GM23338 (cell line): ENCODE measurements around the gene TP73. TPM values are rescaled to one million over a fixed set of nuclear protein-coding genes. Genes with fewer than 3 reads are reported as not detected.

ENCODE experiments used
- ATAC-seq: fragments of 200-7000 bp; cut with Tn5 transposase; 3 replicates; pipeline ENCODE4 v1.9.1; 2020
- DNase-seq: peaks from one replicate; pipeline ENCODE4 v3.0.0-alpha.2; 2015; ENCODE audit warnings: low spot score
- H2AFZ ChIP-seq: fragments of 200-600 bp; sonication (generic); 2 replicates; pipeline ENCODE4 v1.8.0; 2016; ENCODE audit warnings: antibody characterized with exemption, mild to moderate bottlenecking, moderate library complexity
- H3F3A ChIP-seq: fragments of 200-600 bp; sonication (generic); replicated peaks from 2 replicates; pipeline ENCODE4 v1.8.0; 2017; ENCODE audit warnings: antibody characterized with exemption, mixed run types, low read depth
- H3K27ac ChIP-seq: fragments of 200-600 bp; sonication (generic); 2 replicates; pipeline ENCODE4 v1.6.1; 2016; ENCODE audit warnings: low read depth
- H3K27me3 ChIP-seq: fragments of 200-600 bp; sonication (generic); 2 replicates; pipeline ENCODE4 v1.8.0; 2016; ENCODE audit warnings: mild to moderate bottlenecking, mixed run types, moderate library complexity; ENCODE audit not compliant: insufficient read depth
- H3K36me3 ChIP-seq: fragments of 200-600 bp; sonication (generic); 2 replicates; pipeline ENCODE4 v1.8.0; 2016; ENCODE audit warnings: mild to moderate bottlenecking; ENCODE audit not compliant: insufficient read depth
- H3K4me1 ChIP-seq: fragments of 200-600 bp; sonication (generic); 2 replicates; pipeline ENCODE4 v1.8.0; 2016; ENCODE audit warnings: mild to moderate bottlenecking, moderate library complexity; ENCODE audit not compliant: insufficient read depth
- H3K4me2 ChIP-seq: fragments of 200-600 bp; sonication (generic); 2 replicates; pipeline ENCODE4 v1.7.1; 2017; ENCODE audit warnings: mixed run types
- H3K4me3 ChIP-seq: fragments of 200-600 bp; sonication (generic); 2 replicates; pipeline ENCODE4 v1.6.1; 2016; ENCODE audit warnings: mixed run types
- H3K79me2 ChIP-seq: fragments of 200-600 bp; sonication (generic); replicated peaks from 2 replicates; pipeline ENCODE4 v1.8.0; 2017; ENCODE audit warnings: mild to moderate bottlenecking; ENCODE audit not compliant: insufficient read depth
- H3K9me2 ChIP-seq: fragments of 200-600 bp; sonication (generic); 2 replicates; pipeline ENCODE4 v1.8.0; 2017; ENCODE audit not compliant: insufficient read depth
- H4K20me1 ChIP-seq: fragments of 200-600 bp; sonication (generic); replicated peaks from 2 replicates; pipeline ENCODE4 v1.8.0; 2017; ENCODE audit warnings: mild to moderate bottlenecking; ENCODE audit not compliant: insufficient read depth
- H3K27ac Mint-ChIP-seq: 2 replicates; pipeline ENCODE4 v1.8.0; 2020; ENCODE audit warnings: inconsistent platforms, mild to moderate bottlenecking, moderate library complexity, mixed read lengths
- H3K27me3 Mint-ChIP-seq: 3 replicates; pipeline ENCODE4 v1.8.0; 2022; ENCODE audit warnings: low read depth, mild to moderate bottlenecking, moderate library complexity, mixed read lengths, inconsistent platforms; ENCODE audit not compliant: insufficient read depth, poor library complexity
- H3K36me3 Mint-ChIP-seq: 3 replicates; pipeline ENCODE4 v1.8.0; 2021; ENCODE audit warnings: low read depth, mild to moderate bottlenecking, inconsistent platforms, moderate library complexity, mixed read lengths
- H3K4me1 Mint-ChIP-seq: 3 replicates; pipeline ENCODE4 v1.8.0; 2020; ENCODE audit warnings: mild to moderate bottlenecking, inconsistent platforms, mixed read lengths
- H3K4me3 Mint-ChIP-seq: 3 replicates; pipeline ENCODE4 v1.8.0; 2021; ENCODE audit warnings: moderate library complexity, mild to moderate bottlenecking, inconsistent platforms, mixed read lengths
- H3K9me3 Mint-ChIP-seq: 3 replicates; pipeline ENCODE4 v1.8.0; 2020; ENCODE audit warnings: moderate library complexity, mild to moderate bottlenecking, inconsistent platforms, mixed read lengths
- CREB1 ChIP-seq: fragments of 250-450 bp; sonication (Bioruptor Pico); IDR thresholded peaks from 2 replicates; pipeline ENCODE4 v1.5.0; 2020; ENCODE audit warnings: low read depth, mild to moderate bottlenecking, moderate library complexity
- EZH2 ChIP-seq: fragments of 200-600 bp; sonication (generic); IDR thresholded peaks from one replicate; pipeline ENCODE4 v1.8.0; 2017; ENCODE audit warnings: antibody characterized with exemption, mild to moderate bottlenecking, low read depth; ENCODE audit not compliant: unreplicated experiment
- EZH2phosphoT487 ChIP-seq: fragments of 200-600 bp; sonication (generic); IDR thresholded peaks from one replicate; pipeline ENCODE4 v1.8.1; 2018; ENCODE audit warnings: antibody characterized with exemption; ENCODE audit not compliant: unreplicated experiment
- JUNB ChIP-seq: IDR thresholded peaks from one replicate; pipeline ENCODE4 v1.6.1; 2016; ENCODE audit warnings: antibody characterized with exemption; ENCODE audit not compliant: unreplicated experiment
- NANOG ChIP-seq: IDR thresholded peaks from 2 replicates; pipeline ENCODE4 v1.6.1; 2016; ENCODE audit warnings: antibody characterized with exemption, borderline replicate concordance
- POLR2AphosphoS5 ChIP-seq: IDR thresholded peaks from 2 replicates; pipeline ENCODE4 v1.6.1; 2016; ENCODE audit warnings: antibody characterized with exemption, low read depth
- STAT1 ChIP-seq: IDR thresholded peaks from one replicate; pipeline ENCODE4 v1.6.1; 2016; ENCODE audit warnings: antibody characterized with exemption; ENCODE audit not compliant: unreplicated experiment
- ZNF114 ChIP-seq: fragments of 250-450 bp; sonication (Bioruptor Pico); IDR thresholded peaks from 2 replicates; pipeline ENCODE4 v1.5.0; 2020; ENCODE audit warnings: mild to moderate bottlenecking, moderate library complexity
- ZNF331 ChIP-seq: fragments of 250-450 bp; sonication (Bioruptor Pico); IDR thresholded peaks from 2 replicates; pipeline ENCODE4 v1.5.0; 2020; ENCODE audit warnings: low read depth, mild to moderate bottlenecking, moderate library complexity
- polyA plus RNA-seq: library from polyadenylated mRNA; unstranded; fragments of >200 nt; fragmentation: Nextera tagmentation; extraction: Ambion mirVana; gene quantifications from 2 replicates; pipeline ENCODE4 v1.2.1, GENCODE V29; 2016
- total RNA-seq: library from RNA; depleted of rRNA; stranded (reverse); fragments of >200 nt; shearing (Covaris generic); gene quantifications from 2 replicates; pipeline ENCODE4 v1.2.3, GENCODE V29; 2014
- TF ChIP-seq, protein P1 (sequence below): IDR thresholded peaks from 2 replicates; pipeline ENCODE4 v1.6.1; 2016; ENCODE audit warnings: antibody characterized with exemption
- TF ChIP-seq, protein P2 (sequence below), 2 experiments: fragments of 200-600 bp in 1 of 2; sonication (generic) in 1 of 2; conservative IDR thresholded peaks; 2 replicates each; pipeline versions ENCODE4 v1.5.1 to v1.6.1; 2016 to 2017; ENCODE audit warnings: antibody characterized with exemption in 2 of 2, low read depth in 2 of 2, mild to moderate bottlenecking in 2 of 2, moderate library complexity in 1 of 2
- TF ChIP-seq, protein P3 (sequence below): IDR thresholded peaks from one replicate; pipeline ENCODE4 v1.6.1; 2018; ENCODE audit warnings: antibody characterized with exemption; ENCODE audit not compliant: unreplicated experiment

The TP73 gene
- total and polyA plus RNA-seq, 2 experiments from 2014 or later, result 1.4 to 3.4 TPM

DNA sequence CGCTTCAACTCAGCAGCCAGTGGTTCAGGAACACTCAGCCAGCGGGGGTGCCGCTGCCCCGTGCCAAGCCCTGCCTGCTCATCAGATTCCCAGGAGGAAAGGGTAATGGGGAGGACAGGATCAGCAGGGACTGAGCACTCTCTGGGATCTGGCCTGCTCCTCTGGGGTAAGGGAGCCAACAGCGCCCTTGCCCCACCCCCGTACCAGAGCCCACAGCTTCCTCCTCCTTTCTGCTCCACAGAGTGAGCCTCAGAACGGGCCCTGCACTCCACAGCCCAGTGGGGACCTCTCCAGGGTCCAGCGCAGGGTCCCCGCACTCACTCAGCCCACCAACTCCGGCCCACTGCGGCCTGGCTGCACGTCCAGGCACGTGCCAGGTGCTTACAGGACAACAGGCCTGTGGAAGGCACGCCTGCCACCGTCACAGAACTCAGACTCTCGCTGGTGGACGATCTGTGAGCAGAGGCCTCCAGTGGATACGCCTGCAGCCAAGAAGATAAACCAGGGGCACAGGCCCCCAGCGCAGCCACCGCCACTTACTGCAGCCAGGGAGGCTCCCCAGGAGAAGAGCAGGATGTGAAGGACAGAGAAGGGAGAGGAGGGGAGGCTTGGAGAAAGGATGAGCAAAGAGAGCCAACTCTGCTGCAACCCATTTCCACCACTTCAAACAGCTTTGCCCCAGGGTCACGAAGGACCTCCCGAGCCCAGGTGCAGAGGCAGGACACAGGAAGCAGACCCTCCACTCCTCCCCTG, 43.1 kb upstream of the TP73 start (continued):
- TF ChIP-seq, protein P1, sequence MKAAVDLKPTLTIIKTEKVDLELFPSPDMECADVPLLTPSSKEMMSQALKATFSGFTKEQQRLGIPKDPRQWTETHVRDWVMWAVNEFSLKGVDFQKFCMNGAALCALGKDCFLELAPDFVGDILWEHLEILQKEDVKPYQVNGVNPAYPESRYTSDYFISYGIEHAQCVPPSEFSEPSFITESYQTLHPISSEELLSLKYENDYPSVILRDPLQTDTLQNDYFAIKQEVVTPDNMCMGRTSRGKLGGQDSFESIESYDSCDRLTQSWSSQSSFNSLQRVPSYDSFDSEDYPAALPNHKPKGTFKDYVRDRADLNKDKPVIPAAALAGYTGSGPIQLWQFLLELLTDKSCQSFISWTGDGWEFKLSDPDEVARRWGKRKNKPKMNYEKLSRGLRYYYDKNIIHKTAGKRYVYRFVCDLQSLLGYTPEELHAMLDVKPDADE, result no peak
- TF ChIP-seq ZNF331, result no peak
- TF ChIP-seq NANOG, result no peak
- TF ChIP-seq STAT1, result no peak
- TF ChIP-seq ZNF114, result no peak
- TF ChIP-seq POLR2AphosphoS5, result no peak
- no peak for TF ChIP-seq EZH2
- TF ChIP-seq, protein P2, sequence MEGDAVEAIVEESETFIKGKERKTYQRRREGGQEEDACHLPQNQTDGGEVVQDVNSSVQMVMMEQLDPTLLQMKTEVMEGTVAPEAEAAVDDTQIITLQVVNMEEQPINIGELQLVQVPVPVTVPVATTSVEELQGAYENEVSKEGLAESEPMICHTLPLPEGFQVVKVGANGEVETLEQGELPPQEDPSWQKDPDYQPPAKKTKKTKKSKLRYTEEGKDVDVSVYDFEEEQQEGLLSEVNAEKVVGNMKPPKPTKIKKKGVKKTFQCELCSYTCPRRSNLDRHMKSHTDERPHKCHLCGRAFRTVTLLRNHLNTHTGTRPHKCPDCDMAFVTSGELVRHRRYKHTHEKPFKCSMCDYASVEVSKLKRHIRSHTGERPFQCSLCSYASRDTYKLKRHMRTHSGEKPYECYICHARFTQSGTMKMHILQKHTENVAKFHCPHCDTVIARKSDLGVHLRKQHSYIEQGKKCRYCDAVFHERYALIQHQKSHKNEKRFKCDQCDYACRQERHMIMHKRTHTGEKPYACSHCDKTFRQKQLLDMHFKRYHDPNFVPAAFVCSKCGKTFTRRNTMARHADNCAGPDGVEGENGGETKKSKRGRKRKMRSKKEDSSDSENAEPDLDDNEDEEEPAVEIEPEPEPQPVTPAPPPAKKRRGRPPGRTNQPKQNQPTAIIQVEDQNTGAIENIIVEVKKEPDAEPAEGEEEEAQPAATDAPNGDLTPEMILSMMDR (conservative IDR thresholded peaks at IDR 0.05; ENCODE audit: low read depth in 2 of 2), result no peak
- TF ChIP-seq, protein P3, sequence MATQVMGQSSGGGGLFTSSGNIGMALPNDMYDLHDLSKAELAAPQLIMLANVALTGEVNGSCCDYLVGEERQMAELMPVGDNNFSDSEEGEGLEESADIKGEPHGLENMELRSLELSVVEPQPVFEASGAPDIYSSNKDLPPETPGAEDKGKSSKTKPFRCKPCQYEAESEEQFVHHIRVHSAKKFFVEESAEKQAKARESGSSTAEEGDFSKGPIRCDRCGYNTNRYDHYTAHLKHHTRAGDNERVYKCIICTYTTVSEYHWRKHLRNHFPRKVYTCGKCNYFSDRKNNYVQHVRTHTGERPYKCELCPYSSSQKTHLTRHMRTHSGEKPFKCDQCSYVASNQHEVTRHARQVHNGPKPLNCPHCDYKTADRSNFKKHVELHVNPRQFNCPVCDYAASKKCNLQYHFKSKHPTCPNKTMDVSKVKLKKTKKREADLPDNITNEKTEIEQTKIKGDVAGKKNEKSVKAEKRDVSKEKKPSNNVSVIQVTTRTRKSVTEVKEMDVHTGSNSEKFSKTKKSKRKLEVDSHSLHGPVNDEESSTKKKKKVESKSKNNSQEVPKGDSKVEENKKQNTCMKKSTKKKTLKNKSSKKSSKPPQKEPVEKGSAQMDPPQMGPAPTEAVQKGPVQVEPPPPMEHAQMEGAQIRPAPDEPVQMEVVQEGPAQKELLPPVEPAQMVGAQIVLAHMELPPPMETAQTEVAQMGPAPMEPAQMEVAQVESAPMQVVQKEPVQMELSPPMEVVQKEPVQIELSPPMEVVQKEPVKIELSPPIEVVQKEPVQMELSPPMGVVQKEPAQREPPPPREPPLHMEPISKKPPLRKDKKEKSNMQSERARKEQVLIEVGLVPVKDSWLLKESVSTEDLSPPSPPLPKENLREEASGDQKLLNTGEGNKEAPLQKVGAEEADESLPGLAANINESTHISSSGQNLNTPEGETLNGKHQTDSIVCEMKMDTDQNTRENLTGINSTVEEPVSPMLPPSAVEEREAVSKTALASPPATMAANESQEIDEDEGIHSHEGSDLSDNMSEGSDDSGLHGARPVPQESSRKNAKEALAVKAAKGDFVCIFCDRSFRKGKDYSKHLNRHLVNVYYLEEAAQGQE, result no peak
- no peak for TF ChIP-seq CREB1 (CRISPR knock-in tag)
- TF ChIP-seq JUNB, result no peak

DNA sequence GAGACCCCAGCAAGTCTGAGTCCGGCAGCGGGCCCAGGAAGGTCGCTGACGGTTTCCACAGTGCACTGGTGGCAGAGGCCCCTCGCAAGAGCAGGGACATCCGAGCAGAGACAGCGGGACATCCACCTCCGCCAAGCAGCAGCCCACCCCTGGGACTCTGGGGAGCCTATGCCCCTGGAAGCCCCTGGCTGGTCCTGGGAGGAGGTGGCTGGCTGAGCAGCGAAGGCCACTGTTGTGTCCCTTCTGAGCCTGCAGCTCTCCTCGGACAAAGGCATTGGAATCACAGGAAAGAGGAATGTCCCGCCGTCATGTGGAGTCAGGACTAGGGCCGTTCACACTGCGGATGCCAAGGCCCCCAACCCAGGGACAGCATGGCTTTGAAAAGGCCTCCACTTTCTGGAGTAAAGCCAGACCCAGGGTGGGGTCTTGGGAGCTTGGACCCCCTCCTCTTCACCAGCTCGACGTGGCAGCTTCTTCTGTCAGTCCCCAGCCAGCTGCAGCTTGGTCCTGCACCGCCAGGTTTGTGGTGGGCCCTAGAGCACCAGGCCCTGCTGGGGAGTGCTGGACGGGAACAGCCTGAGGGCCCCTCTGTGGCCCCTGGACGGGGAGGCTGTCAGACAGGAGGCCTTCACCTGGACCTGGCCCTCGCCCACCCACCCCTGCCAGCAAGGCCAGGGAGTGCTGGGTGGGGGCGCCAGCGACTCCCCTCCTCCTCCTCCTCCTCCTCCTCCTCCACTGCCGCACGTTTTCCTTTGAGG, 42.4 kb upstream of the TP73 start:
- ATAC-seq, result no peak; the same call in 2 of the 3 replicates
- no peak for DNase-seq
- Histone ChIP-seq H3K4me2 (peak overlapping the region; percentile 93), H3K27me3 (peaks cover 15% of the 10 kb centered on the region), H4K20me1 (no peaks in the 10 kb centered on the region; the same call in 1 of the 2 replicates), H2AFZ (no peak overlapping the region), H3K9me2 (no peaks in the 10 kb centered on the region), H3K4me3 (peak overlapping the region; percentile 79), H3K79me2 (0 out of 2 replicates have a peak, but pooled peaks cover 10% of the 10 kb centered on the region), H3F3A (no peaks in the 10 kb centered on the region), H3K4me1 (peaks cover 13% of the 10 kb centered on the region; the same call in 1 of the 2 replicates), H3K36me3 (no peaks in the 10 kb centered on the region), H3K27ac (no peak overlapping the region)
- H3K36me3 Mint-ChIP-seq, result no peaks in the 10 kb centered on the region
- peaks cover 38% of the 10 kb centered on the region for H3K4me1 Mint-ChIP-seq
- H3K4me3 Mint-ChIP-seq, result peak overlapping the region; percentile 73
- H3K9me3 Mint-ChIP-seq, result no peaks in the 10 kb centered on the region
- no peak overlapping the region for H3K27ac Mint-ChIP-seq
- H3K27me3 Mint-ChIP-seq, result peaks cover 28% of the 10 kb centered on the region
- no peak for TF ChIP-seq JUNB
- TF ChIP-seq, protein P2 (conservative IDR thresholded peaks at IDR 0.05; ENCODE audit: low read depth in 2 of 2), result no peak
- no peak for TF ChIP-seq POLR2AphosphoS5
- no peak for TF ChIP-seq EZH2phosphoT487
- TF ChIP-seq NANOG, result no peak
- no peak for TF ChIP-seq ZNF331
- TF ChIP-seq EZH2, result no peak
- TF ChIP-seq CREB1 (CRISPR knock-in tag), result no peak
- no peak for TF ChIP-seq STAT1
- no peak for TF ChIP-seq ZNF114
- TF ChIP-seq, protein P1, result no peak
